Type B pancreatic cell (in vitro differentiated cells): Measurements from ENCODE around the gene GLRX. TPM values are rescaled to one million over a fixed set of nuclear protein-coding genes. Genes with fewer than 3 reads are reported as not detected.

ENCODE experiments used
- DNase-seq: peaks from one replicate; pipeline ENCODE4 v3.0.0; 2021; ENCODE audit warnings: mixed read lengths; ENCODE audit not compliant: unreplicated experiment; ENCODE audit errors: extremely low spot score
- H3K27ac Mint-ChIP-seq: 2 replicates; pipeline ENCODE4 v1.8.0; 2021; ENCODE audit warnings: mild to moderate bottlenecking, mixed read lengths
- H3K27me3 Mint-ChIP-seq: 2 replicates; pipeline ENCODE4 v1.8.0; 2021; ENCODE audit warnings: mixed read lengths
- H3K36me3 Mint-ChIP-seq: 2 replicates; pipeline ENCODE4 v1.8.0; 2021; ENCODE audit warnings: mixed read lengths
- H3K4me1 Mint-ChIP-seq: one replicate; pipeline ENCODE4 v1.8.0; 2021; ENCODE audit warnings: mixed read lengths; ENCODE audit not compliant: unreplicated experiment
- H3K4me3 Mint-ChIP-seq: 2 replicates; pipeline ENCODE4 v1.8.0; 2021; ENCODE audit warnings: mild to moderate bottlenecking, mixed read lengths
- H3K9me3 Mint-ChIP-seq: 2 replicates; pipeline ENCODE4 v1.8.0; 2021; ENCODE audit warnings: mixed read lengths
- total RNA-seq: library from RNA; stranded (reverse); gene quantifications from 2 replicates; pipeline ENCODE4 v1.2.1, GENCODE V29; 2021; ENCODE audit warnings: low replicate concordance
- TF ChIP-seq, protein P1 (sequence below): fragments of 200-600 bp; sonication (generic); conservative IDR thresholded peaks from 2 replicates; pipeline ENCODE4 v1.5.0; 2021; ENCODE audit warnings: antibody characterized with exemption, mild to moderate bottlenecking

Gene GLRX
- total RNA-seq, 1 donor from 2014 or later, result 18.7 TPM

DNA sequence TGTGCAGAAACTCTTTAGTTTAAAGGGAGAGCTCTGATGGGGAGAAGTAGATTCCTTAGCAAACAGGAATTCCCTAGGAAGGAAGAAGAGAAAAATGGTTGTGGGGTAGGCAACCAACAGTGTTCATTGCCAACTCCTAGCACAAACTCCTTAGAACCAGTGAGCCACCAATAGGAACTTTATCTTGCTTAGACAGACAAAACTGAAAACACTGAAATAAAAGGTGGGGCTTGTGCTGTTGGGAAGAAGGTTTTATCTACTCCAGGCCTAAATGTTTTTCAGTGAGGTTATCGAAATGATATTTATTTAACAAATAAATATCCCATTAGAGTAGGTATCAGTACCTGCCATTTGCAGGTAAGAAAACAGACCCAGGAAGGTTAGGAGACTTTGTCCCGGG, 7.7 kb upstream of the GLRX start:
- H3K36me3 Mint-ChIP-seq, result no peaks in the 10 kb centered on the region
- TF ChIP-seq, protein P1, sequence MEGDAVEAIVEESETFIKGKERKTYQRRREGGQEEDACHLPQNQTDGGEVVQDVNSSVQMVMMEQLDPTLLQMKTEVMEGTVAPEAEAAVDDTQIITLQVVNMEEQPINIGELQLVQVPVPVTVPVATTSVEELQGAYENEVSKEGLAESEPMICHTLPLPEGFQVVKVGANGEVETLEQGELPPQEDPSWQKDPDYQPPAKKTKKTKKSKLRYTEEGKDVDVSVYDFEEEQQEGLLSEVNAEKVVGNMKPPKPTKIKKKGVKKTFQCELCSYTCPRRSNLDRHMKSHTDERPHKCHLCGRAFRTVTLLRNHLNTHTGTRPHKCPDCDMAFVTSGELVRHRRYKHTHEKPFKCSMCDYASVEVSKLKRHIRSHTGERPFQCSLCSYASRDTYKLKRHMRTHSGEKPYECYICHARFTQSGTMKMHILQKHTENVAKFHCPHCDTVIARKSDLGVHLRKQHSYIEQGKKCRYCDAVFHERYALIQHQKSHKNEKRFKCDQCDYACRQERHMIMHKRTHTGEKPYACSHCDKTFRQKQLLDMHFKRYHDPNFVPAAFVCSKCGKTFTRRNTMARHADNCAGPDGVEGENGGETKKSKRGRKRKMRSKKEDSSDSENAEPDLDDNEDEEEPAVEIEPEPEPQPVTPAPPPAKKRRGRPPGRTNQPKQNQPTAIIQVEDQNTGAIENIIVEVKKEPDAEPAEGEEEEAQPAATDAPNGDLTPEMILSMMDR, result no peak

GRCh38 chr5:95827892-95828246, 5.3 kb upstream of the GLRX start:
- no peak overlapping the region for H3K27ac Mint-ChIP-seq
- TF ChIP-seq, protein P1, result no peak
- no peaks in the 10 kb centered on the region for H3K9me3 Mint-ChIP-seq
- H3K4me1 Mint-ChIP-seq, result peaks cover 22% of the 10 kb centered on the region
- DNase-seq, result no peak
- H3K27me3 Mint-ChIP-seq, result no peaks in the 10 kb centered on the region
- no peak overlapping the region for H3K4me3 Mint-ChIP-seq
- no peaks in the 10 kb centered on the region for H3K36me3 Mint-ChIP-seq

More for the DNA sequence above, 7.7 kb upstream of the GLRX start:
- peaks cover 7% of the 10 kb centered on the region for H3K4me1 Mint-ChIP-seq
- no peak for DNase-seq
- no peak overlapping the region for H3K4me3 Mint-ChIP-seq
- no peaks in the 10 kb centered on the region for H3K9me3 Mint-ChIP-seq
- no peak overlapping the region for H3K27ac Mint-ChIP-seq
- H3K27me3 Mint-ChIP-seq, result no peaks in the 10 kb centered on the region

DNA sequence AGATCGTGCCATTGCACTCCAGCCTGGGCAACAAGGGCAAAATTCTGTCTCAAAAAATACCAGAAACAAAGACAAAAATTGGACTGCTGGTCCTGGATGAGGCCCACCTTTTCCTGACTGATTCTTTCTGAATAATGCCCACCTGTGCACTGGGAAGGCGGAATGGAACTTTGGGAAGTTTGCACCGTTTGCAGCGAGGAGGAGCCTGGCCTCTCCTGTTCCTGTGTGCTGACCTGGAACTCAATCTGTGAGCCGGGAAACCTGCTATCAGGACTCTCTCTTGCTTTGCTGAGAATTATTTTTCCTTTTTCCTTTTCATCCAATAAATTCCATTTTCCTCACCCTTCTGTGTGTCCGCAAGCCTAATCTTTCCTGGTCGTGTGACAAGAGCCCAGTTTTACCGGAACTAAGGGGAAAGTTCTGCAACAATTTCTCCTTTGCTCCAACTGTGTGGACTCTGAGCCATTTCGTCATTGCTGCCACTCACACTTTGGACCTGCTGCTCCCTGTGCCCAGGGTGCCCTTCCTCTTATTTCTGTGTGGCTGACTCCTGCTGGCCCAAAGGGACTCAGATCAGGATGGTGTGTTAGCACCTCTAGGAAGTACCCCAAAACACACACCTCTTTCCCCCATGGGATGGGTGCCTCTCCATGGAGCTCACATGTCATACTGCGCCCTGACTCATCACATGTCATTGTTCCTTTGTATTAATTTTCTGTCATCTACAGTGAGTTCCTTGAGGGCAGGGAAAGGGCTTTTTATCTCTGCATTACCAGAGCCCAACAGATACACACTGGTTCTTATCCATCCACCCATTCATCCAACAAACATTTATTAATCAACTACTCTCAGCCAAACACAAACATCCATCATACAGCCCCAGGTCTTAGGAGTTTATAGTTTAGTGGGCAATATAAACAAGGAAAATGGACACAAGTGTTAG, 4.7 kb upstream of the GLRX start:
- H3K4me1 Mint-ChIP-seq, result peaks cover 28% of the 10 kb centered on the region
- H3K4me3 Mint-ChIP-seq, result no peak overlapping the region
- no peak for DNase-seq
- H3K36me3 Mint-ChIP-seq, result no peaks in the 10 kb centered on the region
- no peak overlapping the region for H3K27ac Mint-ChIP-seq
- H3K9me3 Mint-ChIP-seq, result no peaks in the 10 kb centered on the region
- H3K27me3 Mint-ChIP-seq, result no peaks in the 10 kb centered on the region
- TF ChIP-seq, protein P1, result no peak

- H3K27me3 Mint-ChIP-seq, result no peaks in the 10 kb centered on the region
- no peak for DNase-seq
- H3K36me3 Mint-ChIP-seq, result no peaks in the 10 kb centered on the region
- H3K27ac Mint-ChIP-seq, result peak overlapping the region; percentile 65
- TF ChIP-seq, protein P1, result no peak
- H3K9me3 Mint-ChIP-seq, result no peaks in the 10 kb centered on the region
- peak overlapping the region; percentile 32 for H3K4me3 Mint-ChIP-seq
- H3K4me1 Mint-ChIP-seq, result peaks cover 40% of the 10 kb centered on the region
Observed at GRCh38 chr5:95825495-95825894, 3.0 kb upstream of the GLRX start.

DNA sequence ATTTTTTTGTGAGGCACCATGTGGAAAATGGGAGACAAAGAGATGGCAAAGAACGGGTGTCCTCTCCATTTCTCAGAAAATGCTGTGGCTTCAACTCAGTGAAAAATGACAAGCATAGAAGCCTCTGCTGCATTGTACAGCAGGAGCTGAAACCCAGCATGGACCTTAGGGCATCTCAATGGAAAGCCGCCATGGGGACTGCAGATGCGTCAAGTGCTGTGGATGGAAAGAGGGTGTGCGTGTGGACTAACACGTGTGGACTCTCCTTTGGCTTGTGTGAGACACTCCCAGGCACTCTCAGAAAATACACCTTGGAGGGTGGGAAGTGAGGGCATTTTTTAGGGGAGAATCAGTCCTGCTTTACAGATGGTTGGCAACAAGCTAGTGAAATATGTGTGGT, 2.2 kb upstream of the GLRX start:
- Mint-ChIP-seq H3K27me3 (no peaks in the 10 kb centered on the region), H3K4me3 (no peak overlapping the region), H3K36me3 (no peaks in the 10 kb centered on the region), H3K9me3 (no peaks in the 10 kb centered on the region), H3K27ac (no peak overlapping the region), H3K4me1 (peaks cover 40% of the 10 kb centered on the region)
- DNase-seq, result no peak
- TF ChIP-seq, protein P1, result no peak
